ENCODE results near the gene PTPRD.

PTPRD gene

GRCh38 chr9:8447601-8448000 is 2165.2 kb downstream of the PTPRD start:
- no peak for FAIRE-seq

- FAIRE-seq = no peak
Observed at GRCh38 chr9:8437876-8438275, 2174.9 kb downstream of the PTPRD start.

DNA sequence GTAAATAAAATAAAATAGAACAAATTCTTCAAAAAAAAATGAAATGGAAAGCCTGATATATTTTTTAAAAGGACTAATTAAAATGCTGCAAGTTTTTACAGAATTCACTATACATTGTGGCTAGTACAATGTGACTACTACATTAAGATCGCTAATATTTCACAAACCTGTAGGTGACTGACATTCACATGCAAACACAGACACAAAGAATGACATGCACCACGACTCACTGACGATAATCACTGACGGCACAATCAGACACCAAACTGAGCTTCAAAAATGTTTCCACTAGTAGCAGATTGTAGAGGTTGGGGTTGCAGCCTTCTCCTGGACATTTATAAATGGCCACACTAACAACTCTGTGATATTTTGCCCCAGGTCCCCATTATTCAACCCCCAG is 2175.5 kb downstream of the PTPRD start:
- FAIRE-seq = no peak

DNA sequence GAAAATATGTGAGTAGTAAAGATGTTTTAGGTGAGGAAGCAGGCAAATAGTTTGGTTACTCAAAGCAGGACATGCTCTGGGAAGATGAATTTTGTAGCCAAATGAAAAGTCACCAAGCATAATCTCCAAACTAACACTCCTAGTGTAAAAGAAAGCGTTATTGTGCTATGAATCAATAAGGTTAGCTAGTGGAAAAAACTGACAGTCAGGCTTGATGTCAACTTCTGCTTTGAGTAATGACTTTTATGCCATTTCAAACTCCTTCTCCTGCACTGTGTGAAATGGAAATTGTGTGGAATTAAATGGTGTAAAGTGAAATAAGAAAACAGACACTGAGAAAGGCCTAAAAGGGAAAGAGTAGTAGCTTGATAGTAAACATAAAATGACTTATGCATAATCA is 2176.0 kb downstream of the PTPRD start:
- FAIRE-seq = no peak

DNA sequence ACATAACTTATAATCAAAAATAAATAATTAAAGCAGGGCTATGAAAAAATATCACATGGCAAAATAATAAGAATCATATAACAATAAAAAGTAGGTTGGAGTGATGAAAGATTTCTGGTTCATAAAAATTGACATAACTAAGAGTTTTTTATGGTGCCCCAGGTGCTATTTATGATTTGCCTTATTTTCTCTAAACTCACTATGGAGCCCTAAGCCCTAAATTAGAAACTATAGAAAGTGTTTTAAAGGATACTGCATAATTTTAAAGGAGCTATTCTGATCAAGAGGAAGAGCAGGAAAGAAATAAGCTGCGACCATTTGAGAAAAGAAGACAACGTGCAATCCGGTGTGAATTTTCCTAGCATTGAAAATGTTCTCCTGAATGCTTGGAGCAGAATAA is 2178.2 kb downstream of the PTPRD start:
- no peak for FAIRE-seq

DNA sequence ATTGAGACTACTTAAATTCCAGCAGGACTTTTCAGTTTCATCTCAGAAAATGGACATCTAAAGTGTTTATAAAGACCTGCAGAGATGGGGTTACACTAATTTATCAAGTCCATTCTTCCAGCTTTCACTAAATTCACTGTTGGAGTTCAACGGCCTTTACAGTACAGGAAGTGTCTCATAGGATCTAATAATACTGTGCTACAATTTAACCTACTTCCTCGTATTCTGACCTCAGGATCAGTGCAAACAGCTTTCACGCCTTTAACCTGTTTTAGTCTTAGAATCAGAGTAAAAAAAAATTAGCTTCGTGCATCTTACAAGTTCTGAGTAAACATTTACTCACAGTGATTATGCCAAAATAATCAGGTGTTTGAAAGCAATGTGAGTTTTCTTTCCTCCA is 2180.6 kb downstream of the PTPRD start:
- FAIRE-seq = no peak

GRCh38 chr9:8431505-8431904 is 2181.3 kb downstream of the PTPRD start:
- no peak for FAIRE-seq

DNA sequence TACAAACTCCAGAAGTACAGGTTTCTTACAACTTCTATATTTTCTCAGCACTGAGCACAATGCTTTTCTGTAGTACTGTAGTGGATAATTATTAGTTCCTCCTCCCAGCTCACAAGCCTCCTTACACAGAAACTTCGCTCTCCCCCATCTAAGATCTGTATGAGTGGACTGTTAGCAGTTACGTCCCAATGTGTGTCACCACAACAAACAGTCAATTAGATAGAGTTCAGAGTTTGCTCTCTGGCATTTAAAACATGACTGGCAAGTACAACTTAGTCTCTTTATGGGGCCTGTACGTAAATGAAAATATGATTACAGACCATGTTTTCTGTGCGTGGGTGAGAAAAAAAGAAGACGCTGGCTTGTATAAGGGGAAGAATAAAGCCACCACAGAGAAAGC is 2181.9 kb downstream of the PTPRD start:
- FAIRE-seq = no peak

- FAIRE-seq = no peak
Observed at GRCh38 chr9:8429768-8430167, 2183.0 kb downstream of the PTPRD start.

DNA sequence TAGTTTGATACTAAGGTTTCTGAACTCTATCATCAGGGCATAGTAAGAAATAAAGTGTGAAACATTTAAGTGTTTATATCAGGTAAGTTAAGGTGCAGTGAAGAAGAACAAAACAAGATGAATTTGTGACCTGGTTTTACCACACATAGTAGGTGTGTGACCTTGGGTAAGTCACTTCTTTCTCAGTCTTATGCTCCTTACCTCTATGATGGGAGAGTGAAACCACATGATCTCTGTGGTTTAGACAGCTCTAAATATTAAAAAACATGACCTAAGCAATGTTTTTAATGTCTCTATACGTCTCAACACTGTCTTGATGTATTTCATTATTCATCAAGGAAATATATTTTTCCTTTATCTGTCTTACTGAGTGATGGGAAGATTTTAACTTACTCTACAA is 2183.6 kb downstream of the PTPRD start:
- FAIRE-seq = no peak

DNA sequence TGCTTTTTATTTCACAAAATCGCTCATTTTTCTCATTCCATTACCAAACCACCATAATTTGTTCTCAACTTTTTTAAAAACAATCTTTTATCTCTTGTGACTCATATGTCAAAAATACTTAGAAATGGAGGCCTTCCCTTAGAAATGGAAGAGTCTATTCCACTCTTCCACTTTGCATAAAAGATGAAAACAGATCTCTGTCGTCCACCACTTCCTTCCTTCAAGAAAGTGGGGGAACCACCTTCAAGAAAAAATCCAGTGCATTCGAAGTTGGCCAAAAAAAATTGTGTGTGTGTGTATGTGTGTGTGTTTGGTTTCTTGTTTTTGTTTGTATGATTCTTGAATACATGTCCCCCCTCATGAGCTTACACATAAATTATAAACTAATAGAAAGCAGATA is 2184.4 kb downstream of the PTPRD start:
- no peak for FAIRE-seq

DNA sequence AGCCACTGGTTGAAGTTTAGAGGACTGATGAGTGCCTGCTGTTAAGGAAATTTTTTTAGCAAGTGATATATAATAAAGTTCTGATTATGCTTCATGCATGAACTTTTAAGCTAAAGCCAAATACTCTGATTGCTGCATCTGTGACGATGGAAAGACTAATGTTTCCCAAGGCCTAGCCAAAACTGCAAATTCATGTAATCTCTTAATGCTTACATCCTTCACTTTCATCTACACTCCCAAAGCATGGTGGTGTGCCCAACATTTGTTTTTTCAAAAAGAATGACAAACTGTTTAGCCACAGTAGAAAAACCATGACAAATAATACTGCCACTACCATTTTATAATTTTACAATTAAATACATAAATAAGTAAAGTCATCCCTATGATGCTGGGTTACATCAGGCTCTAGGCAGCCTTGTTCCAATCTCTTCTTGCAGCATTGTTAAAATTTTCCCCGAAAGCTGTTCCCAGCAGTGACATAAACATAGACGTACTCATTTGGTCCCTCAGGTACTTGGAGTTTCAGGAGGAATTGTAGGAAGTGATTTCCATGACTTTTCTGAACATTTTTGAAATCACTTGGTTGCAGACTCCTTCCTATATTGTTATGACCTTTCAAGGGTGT is 2187.9 kb downstream of the PTPRD start:
- FAIRE-seq = no peak

- FAIRE-seq = no peak
Observed at GRCh38 chr9:8420416-8420815, 2192.4 kb downstream of the PTPRD start.

DNA sequence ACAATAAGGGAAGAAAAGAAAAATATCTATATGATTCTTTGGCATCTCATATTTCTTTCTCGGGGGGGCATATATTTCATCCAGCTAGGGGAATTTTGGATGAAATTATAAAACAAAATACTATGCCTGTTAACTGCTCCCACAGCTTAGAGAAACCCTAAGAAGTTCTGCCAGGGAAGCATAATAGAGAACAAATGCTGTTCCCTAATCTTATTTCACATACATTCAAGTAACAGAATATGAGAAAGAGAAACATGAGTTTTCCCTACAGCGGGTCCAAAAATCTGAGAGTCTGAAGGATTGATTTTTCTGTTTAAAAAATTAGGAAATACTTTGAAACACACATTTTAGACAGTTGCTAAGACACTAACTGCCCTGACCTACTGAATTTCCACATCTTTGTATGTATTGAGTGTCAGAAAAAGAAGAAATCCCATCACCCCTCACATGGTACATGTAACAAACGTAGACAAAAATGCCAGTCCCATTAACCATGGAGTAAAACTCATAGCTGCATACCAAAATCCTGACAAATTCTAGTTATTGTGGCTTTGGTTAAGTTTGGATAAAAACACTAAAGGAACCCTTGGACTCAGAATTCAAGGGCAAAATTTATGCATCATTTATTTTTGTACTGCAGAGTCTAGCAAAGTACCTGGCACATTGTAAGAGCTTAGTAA is 2193.1 kb downstream of the PTPRD start:
- no peak for FAIRE-seq

GRCh38 chr9:8417341-8417740 is 2195.5 kb downstream of the PTPRD start:
- FAIRE-seq = no peak

- no peak for FAIRE-seq
Observed at GRCh38 chr9:8412327-8412726, 2200.5 kb downstream of the PTPRD start.

DNA sequence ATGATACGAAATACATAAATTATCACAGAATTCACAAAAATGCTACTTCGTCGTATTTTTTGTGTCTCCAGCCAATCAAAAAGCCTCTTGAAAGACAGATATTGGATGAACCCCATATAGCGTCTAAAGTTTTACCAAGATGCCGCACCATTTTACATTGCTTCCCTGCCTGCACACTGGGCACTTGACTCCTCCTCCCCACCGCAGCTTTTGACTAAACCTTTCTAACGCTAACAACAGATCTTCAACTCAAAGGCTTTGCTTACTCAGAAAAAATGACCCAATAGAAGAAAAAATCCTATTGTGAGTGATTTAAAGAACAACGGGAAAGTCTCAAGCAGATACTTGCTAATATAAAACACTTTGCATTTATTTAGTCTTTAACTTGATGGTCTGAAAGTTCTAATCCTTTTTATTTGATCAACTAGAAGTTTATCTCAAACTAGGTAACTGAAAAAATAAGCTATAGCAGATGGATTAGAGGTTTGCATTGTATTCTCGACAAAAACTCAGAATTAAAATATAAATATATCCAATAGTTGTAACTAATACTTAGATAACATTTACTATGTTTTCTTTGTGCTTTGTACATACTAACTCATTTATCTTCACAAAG is 2204.1 kb downstream of the PTPRD start:
- FAIRE-seq = no peak

DNA sequence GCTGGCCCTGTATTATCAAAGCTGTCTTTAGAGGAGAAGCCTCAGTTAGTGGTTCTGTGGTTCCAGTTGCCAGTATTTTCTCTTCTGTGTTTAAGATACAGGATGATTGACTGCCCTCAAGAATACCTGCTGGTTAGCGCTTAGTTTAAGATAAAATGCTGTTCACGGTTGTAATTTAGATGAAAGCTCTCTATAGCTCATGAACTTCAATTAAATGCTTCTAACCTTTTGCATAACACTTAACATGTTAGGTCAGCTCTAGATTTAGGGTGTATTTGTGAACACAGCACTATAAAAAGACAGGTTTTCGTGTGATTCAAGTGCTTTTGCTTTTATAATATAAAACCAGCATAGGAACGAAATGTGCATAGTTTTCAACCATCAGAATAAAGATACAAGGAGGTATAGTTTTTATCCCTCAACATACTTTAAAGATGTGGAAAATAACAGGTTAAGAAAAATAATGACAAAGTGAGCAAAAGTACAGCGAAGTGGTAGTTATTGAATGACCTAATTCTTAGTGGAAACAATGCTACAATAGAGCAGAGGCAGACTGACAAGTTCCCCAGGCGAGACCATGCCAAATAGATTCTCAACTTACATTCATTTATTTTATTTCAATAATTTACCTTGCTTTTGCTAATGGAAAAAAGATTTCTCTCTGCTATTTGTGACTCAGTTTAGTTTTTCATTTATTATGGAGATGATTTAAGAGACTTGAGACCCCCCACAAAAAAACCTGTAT is 2210.7 kb downstream of the PTPRD start:
- no peak for FAIRE-seq

- no peak for FAIRE-seq
Observed at GRCh38 chr9:8400378-8400777, 2212.4 kb downstream of the PTPRD start.

- no peak for FAIRE-seq
Observed at GRCh38 chr9:8395022-8395421, 2217.8 kb downstream of the PTPRD start.

GRCh38 chr9:8394341-8394740 is 2218.5 kb downstream of the PTPRD start:
- FAIRE-seq = no peak

- FAIRE-seq = no peak
Observed at GRCh38 chr9:8392866-8393265, 2219.9 kb downstream of the PTPRD start.

DNA sequence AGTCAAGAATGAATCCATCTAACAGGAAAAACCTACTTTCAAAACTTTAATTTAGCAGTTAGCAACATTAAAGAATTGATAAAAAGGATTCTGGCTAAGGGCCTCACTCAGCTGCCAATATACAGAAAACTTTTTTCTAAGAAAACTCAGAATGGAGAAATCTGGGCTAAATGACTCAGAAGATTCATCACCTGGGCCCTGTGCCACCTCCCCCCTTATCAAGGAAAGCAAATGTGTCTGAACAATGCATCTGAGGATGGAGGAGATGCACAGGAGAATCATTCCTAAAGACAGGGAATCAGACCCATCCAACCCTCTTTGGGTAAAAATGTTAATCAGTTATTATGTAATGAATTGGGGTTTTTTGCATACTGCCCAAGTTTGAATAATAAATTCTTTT is 2221.2 kb downstream of the PTPRD start:
- FAIRE-seq = no peak

GRCh38 chr9:8391132-8391531 is 2221.7 kb downstream of the PTPRD start:
- FAIRE-seq = no peak
